AG09319 (cell line): ENCODE measurements around the gene PHKA2.

Source experiments
- DNase-seq: peaks from one replicate; pipeline ENCODE4 v3.0.0-alpha.2; 2010; ENCODE audit warnings: low read depth; ENCODE audit errors: extremely low read depth
- TF ChIP-seq, protein P1 (sequence below): IDR thresholded peaks from 2 replicates; pipeline ENCODE4 v1.5.1; 2011; ENCODE audit warnings: low read depth, mild to moderate bottlenecking, inconsistent platforms, low read length, moderate library complexity

PHKA2 gene

DNA sequence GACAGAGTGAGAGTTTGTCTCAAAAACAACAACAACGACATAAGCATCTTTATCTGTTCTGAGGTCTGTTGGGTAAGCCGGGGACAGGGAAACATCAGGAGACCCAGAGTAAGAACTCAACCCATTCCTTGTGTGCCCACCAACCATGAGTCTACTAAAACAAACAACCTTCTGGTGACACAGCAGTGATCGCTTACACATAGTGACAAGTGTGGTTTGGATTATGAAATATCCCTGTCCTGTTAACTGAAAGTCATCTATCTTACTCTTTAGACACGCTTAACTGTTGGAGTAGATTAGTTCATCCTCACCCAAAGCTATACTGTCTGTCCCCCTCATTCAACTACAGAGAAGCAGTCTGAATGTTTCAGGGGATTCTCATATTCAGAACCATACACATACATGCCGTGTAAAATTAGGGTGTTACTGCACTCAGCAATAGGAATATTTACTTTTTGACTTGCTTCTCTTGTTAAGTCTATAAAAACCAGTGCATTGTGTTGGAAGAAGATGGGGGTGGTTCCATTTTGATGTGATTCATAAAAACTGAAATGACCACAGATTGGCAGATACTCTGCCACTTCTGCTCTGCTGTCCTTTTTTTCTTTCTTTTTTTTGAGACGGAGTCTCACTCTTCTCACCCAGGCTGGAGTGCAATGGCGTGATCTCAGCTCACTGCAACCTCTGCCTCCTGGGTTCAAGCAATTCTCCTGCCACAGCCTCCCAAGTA lies 27.4 kb downstream of the PHKA2 start:
- TF ChIP-seq, protein P1, sequence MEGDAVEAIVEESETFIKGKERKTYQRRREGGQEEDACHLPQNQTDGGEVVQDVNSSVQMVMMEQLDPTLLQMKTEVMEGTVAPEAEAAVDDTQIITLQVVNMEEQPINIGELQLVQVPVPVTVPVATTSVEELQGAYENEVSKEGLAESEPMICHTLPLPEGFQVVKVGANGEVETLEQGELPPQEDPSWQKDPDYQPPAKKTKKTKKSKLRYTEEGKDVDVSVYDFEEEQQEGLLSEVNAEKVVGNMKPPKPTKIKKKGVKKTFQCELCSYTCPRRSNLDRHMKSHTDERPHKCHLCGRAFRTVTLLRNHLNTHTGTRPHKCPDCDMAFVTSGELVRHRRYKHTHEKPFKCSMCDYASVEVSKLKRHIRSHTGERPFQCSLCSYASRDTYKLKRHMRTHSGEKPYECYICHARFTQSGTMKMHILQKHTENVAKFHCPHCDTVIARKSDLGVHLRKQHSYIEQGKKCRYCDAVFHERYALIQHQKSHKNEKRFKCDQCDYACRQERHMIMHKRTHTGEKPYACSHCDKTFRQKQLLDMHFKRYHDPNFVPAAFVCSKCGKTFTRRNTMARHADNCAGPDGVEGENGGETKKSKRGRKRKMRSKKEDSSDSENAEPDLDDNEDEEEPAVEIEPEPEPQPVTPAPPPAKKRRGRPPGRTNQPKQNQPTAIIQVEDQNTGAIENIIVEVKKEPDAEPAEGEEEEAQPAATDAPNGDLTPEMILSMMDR, result no peak

DNA sequence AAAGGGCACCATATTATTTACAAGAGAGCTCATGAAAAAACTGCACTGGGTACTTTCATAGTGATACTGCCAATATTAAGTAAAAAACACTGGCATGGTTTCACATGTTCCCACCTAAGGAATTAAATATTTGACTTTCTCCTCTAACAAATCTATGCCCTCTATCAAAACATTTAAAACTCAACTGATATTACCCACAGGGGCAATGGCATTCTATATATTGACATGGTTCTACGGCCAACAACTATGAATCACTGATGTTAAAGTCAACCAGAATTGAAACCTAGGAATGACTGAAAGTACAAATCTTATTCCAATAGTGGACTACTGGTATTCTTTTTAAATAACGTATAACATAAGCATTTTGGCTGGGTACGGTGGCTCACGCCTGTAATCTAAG lies 28.2 kb downstream of the PHKA2 start:
- TF ChIP-seq, protein P1, result no peak
- DNase-seq, result no peak

More for the DNA sequence above, 27.4 kb downstream of the PHKA2 start:
- DNase-seq, result no peak

DNA sequence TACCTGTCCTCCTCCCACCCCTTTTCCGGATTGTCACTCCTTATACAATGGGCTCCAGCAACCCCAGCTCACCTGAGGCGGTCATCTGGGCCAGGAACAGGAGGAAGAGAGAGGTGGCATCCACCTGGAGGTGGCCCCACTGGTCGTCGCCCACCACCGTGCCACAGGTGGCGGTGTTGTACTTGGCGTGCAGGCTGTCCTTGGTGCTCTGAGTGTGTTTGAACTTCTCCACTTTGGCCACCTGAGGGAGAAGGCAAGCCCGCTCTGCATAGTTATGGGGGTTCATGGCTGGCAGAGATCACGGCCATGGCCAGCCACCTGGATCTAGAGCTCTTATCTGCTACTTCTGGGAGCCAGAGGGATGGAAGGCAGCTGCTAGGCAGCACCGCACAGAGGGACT lies 32.9 kb downstream of the PHKA2 start:
- TF ChIP-seq, protein P1, result no peak
- no peak for DNase-seq

DNA sequence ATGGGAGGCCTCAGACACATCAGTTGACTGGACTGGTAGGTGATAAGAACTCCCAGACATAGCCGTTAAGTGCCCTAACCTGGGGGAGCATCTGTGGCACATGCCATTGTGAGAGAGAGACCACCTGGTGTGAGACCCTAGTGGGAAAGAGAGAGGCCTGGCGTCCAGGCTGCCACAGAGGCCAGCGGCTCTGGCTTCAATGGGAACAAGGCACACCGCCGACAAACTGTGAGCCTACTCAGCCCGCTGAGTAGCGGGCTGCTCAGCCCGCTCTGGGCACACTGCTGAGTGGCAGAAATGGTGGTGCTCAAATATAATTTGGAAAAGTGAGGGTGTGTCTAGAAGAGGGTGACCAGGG lies 34.0 kb downstream of the PHKA2 start:
- TF ChIP-seq, protein P1, result no peak
- no peak for DNase-seq

DNA sequence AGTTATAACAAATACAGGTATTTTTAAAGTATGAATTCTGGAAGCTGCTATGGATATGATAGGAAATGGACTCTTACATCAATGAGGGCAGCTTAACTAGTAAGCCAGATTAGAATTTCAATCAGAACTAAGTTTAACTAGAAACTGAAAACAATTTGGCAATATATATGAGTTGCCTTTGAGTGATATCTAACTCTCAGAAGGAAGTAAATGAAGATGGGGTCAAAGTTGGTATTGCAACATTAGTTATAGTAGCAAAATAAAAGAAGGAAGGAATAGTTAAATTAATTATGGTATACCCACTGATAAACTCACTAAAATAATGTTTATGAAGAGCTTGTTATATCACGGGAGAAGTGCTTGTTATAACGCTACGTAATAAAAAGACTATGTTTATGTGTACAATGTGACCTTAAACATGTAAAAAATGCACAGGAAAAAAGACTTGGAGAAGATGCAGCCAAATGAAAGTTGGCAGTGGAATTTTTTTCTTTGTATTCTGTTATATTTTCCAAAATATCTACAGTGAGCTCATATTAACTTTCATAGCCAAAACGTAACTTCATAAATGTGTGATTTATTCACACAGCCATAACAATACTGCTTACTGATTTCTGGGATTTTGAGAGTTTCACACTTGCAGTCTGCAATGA lies 34.5 kb downstream of the PHKA2 start:
- DNase-seq, result no peak
- TF ChIP-seq, protein P1, result no peak

DNA sequence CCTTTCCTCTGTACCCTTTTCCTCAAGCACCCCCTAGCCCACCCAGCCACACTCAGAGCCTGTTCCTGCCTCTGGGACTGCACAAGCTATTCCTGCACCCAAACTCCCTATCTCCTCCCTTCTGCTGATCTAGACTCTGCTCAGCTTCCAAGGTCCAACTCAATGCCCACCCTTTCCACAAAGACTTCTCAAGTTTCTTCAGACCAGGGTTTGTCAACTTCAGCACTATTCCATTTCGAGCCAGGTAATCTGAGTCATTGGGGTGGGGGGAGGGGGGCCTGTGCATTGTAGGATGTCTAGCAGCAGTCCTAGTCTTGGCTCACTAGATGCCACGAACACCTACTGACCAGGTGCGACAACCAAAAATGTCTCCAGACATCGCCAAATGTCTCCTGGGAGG lies 37.3 kb downstream of the PHKA2 start:
- TF ChIP-seq, protein P1, result no peak

DNA sequence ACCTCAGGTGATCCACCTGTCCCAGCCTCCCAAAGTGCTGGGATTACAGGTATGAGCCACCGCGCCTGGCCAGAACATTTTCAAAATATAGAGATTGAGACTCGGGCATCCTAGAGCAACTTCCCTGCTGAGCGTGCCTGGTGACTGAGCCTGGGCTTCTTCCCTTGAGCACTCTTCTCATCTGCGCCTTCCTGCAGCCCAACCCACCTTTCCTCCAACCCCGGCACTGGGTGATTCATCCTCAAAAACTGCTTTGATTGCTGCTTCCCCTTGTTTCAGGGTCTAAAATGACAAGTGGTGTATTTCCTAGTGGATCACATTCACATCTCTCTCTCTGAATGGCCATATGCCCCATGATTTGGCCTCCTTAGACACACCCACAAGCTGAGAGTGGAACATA lies 37.8 kb downstream of the PHKA2 start:
- DNase-seq, result no peak

More for the DNA sequence above, 37.3 kb downstream of the PHKA2 start:
- no peak for DNase-seq

More for the DNA sequence above, 37.8 kb downstream of the PHKA2 start:
- TF ChIP-seq, protein P1, result no peak
